IMR-90 (cell line): Measurements from ENCODE around the gene RPTOR. TPM values are rescaled to one million over a fixed set of nuclear protein-coding genes. Genes with fewer than 3 reads are reported as not detected.

ENCODE experiments used
- ATAC-seq: fragments of 200-7000 bp; cut with Tn5 transposase; 2 replicates; pipeline ENCODE4 v1.9.1; 2020; ENCODE audit warnings: low read depth, mild to moderate bottlenecking, moderate library complexity
- BruUV-seq: library from RNA; stranded (reverse); fragments of 400-500 nt; replicated peaks from 2 replicates; lab custom pipeline; 2021; lab: Mats Ljungman, UMichigan
- CTCF ChIA-PET: fragments of 300-600 bp; formaldehyde crosslinking; extraction: SDS; loops from one replicate; lab custom pipeline; 2021; ENCODE audit warnings: antibody characterized with exemption; lab: Yijun Ruan, JAX
- POLR2A ChIA-PET: fragments of 300-600 bp; sonication (Branson Sonifier 250); formaldehyde crosslinking; loops from one replicate; lab custom pipeline; 2022; ENCODE audit warnings: antibody characterized with exemption; ENCODE audit not compliant: unreplicated experiment; lab: Charles Lee
- DNase-seq: peaks from one replicate; pipeline ENCODE4 v3.0.0; 2013
- H2AFZ ChIP-seq: replicated peaks from 2 replicates; pipeline ENCODE3; 2013; ENCODE audit warnings: low read length, mild to moderate bottlenecking; ENCODE audit not compliant: poor library complexity
- H2AK5ac ChIP-seq: 2 replicates; pipeline ENCODE4 v1.6.1; 2013; ENCODE audit warnings: low read depth, low read length, inconsistent platforms
- H2AK9ac ChIP-seq: replicated peaks from 2 replicates; pipeline ENCODE3; 2013; ENCODE audit warnings: mild to moderate bottlenecking, low read depth, low read length, moderate library complexity; ENCODE audit not compliant: poor library complexity
- H2BK120ac ChIP-seq: 2 replicates; pipeline ENCODE4 v1.6.1; 2013; ENCODE audit warnings: low read depth, low read length, inconsistent platforms
- H2BK15ac ChIP-seq: 3 replicates; pipeline ENCODE4 v1.6.1; 2013; ENCODE audit warnings: low read depth, low read length, inconsistent platforms
- H2BK20ac ChIP-seq: 2 replicates; pipeline ENCODE4 v1.6.1; 2013; ENCODE audit warnings: low read depth, mild to moderate bottlenecking, inconsistent platforms, low read length, moderate library complexity
- H2BK5ac ChIP-seq: 2 replicates; pipeline ENCODE4 v1.6.1; 2013; ENCODE audit warnings: mild to moderate bottlenecking, low read depth, low read length, inconsistent platforms; ENCODE audit not compliant: poor library complexity, severe bottlenecking
- H3K14ac ChIP-seq: replicated peaks from 2 replicates; pipeline ENCODE4 v1.6.1; 2013; ENCODE audit warnings: low read depth, low read length, inconsistent platforms
- H3K18ac ChIP-seq: 2 replicates; pipeline ENCODE4 v1.6.1; 2013; ENCODE audit warnings: low read depth, low read length, control low read depth
- H3K23ac ChIP-seq: 2 replicates; pipeline ENCODE4 v1.6.1; 2013; ENCODE audit warnings: low read depth, low read length, inconsistent platforms
- H3K27ac ChIP-seq: 2 replicates; pipeline ENCODE4 v1.5.1; 2013; ENCODE audit warnings: mild to moderate bottlenecking, control low read depth, low read length; ENCODE audit not compliant: insufficient read depth
- H3K27me3 ChIP-seq: 2 replicates; pipeline ENCODE4 v1.6.1; 2013; ENCODE audit warnings: low read length; ENCODE audit not compliant: control insufficient read depth, insufficient read depth
- H3K36me3 ChIP-seq: 2 replicates; pipeline ENCODE4 v1.6.1; 2013; ENCODE audit warnings: low read length, mixed read lengths; ENCODE audit not compliant: control insufficient read depth, insufficient read depth
- H3K4ac ChIP-seq: 2 replicates; pipeline ENCODE4 v1.6.1; 2013; ENCODE audit warnings: low read depth, low read length, inconsistent platforms
- H3K4me1 ChIP-seq: 2 replicates; pipeline ENCODE4 v1.6.1; 2013; ENCODE audit warnings: low read length, mixed read lengths; ENCODE audit not compliant: control insufficient read depth, insufficient read depth
- H3K4me2 ChIP-seq: 2 replicates; pipeline ENCODE4 v1.6.1; 2013; ENCODE audit warnings: low read depth, mild to moderate bottlenecking, control low read depth, low read length, moderate library complexity
- H3K4me3 ChIP-seq: 2 replicates; pipeline ENCODE4 v1.5.1; 2013; ENCODE audit warnings: low read depth, mild to moderate bottlenecking, control low read depth, low read length, moderate library complexity; ENCODE audit not compliant: insufficient read depth
- H3K56ac ChIP-seq: 2 replicates; pipeline ENCODE4 v1.6.1; 2013; ENCODE audit warnings: low read length, inconsistent platforms; ENCODE audit not compliant: insufficient read depth; ENCODE audit errors: extremely low read depth
- H3K79me1 ChIP-seq, 2 experiments: 2 replicates each; pipeline ENCODE4 v1.6.1; 2013; ENCODE audit warnings: low read length in 2 of 2, inconsistent platforms in 1 of 2, low read depth in 1 of 2
- H3K9ac ChIP-seq: 2 replicates; pipeline ENCODE4 v1.6.1; 2013; ENCODE audit warnings: low read depth, low read length, control low read depth
- H3K9me1 ChIP-seq: 2 replicates; pipeline ENCODE4 v1.6.1; 2013; ENCODE audit warnings: low read length, inconsistent platforms; ENCODE audit not compliant: insufficient read depth
- H3K9me3 ChIP-seq: 2 replicates; pipeline ENCODE4 v1.6.1; 2013; ENCODE audit warnings: low read length; ENCODE audit not compliant: control insufficient read depth, insufficient read depth
- H4K20me1 ChIP-seq: 2 replicates; pipeline ENCODE4 v1.6.1; 2013; ENCODE audit warnings: low read length, inconsistent platforms; ENCODE audit not compliant: insufficient read depth
- H4K5ac ChIP-seq: 2 replicates; pipeline ENCODE4 v1.6.1; 2013; ENCODE audit warnings: mild to moderate bottlenecking, low read depth, low read length, control low read depth
- H4K8ac ChIP-seq, 2 experiments: 2 replicates each; pipeline ENCODE4 v1.6.1; 2013; ENCODE audit warnings: low read depth in 2 of 2, low read length in 2 of 2, control low read depth in 1 of 2, inconsistent platforms in 1 of 2
- H4K91ac ChIP-seq: 2 replicates; pipeline ENCODE4 v1.6.1; 2013; ENCODE audit warnings: low read depth, low read length, inconsistent platforms; ENCODE audit not compliant: insufficient read depth
- CHD1 ChIP-seq: IDR thresholded peaks from 2 replicates; pipeline ENCODE4 v1.6.1; 2012; ENCODE audit warnings: low read depth, low read length, improper control_type of control experiment
- WGBS, 2 experiments: methylation state at CpG; one replicate each; pipeline versions ENCODE4 v1.1.5 to v1.1.7; 2013; ENCODE audit warnings: missing lambda C conversion rate in 2 of 2; ENCODE audit not compliant: insufficient read length in 1 of 2; ENCODE audit errors: extremely low coverage in 2 of 2; 5-methylcytosine and 5-hydroxymethylcytosine counted together
- dilution Hi-C: fragments of 300-500 bp; cut with HindIII; formaldehyde crosslinking; loops from one replicate; pipeline ENCODE4 v1.14.3; 2018; ENCODE audit warnings: low sequenced_read_pairs; ENCODE audit not compliant: unreplicated experiment
- in situ Hi-C: fragments of 300-500 bp; cut with MboI; formaldehyde crosslinking; loops from 3 replicates; pipeline ENCODE4 v1.14.3; 2019; ENCODE audit warnings: low sequenced_read_pairs, inconsistent platforms, mixed read lengths
- intact Hi-C: fragments of 100-400 bp; cut with micrococcal nuclease; formaldehyde crosslinking; loops from 2 replicates; pipeline ENCODE4 v1.10.0; 2022
- polyA plus RNA-seq, 3 experiments: library from polyadenylated mRNA; depleted of rRNA; stranded (reverse); fragments of >200 nt; gene quantifications; 2 replicates each; pipeline ENCODE4 v1.2.3, GENCODE V29; 2012; ENCODE audit warnings: low replicate concordance in 1 of 3
- total RNA-seq: library from RNA; depleted of rRNA; stranded (reverse); fragments of >200 nt; gene quantifications from 2 replicates; pipeline ENCODE4 v1.2.3, GENCODE V29; 2012

RPTOR gene
- total and polyA plus RNA-seq, 2 of the 4 experiments (the other 2 are of a cell fraction) = 10.8 to 14.7 TPM

DNA sequence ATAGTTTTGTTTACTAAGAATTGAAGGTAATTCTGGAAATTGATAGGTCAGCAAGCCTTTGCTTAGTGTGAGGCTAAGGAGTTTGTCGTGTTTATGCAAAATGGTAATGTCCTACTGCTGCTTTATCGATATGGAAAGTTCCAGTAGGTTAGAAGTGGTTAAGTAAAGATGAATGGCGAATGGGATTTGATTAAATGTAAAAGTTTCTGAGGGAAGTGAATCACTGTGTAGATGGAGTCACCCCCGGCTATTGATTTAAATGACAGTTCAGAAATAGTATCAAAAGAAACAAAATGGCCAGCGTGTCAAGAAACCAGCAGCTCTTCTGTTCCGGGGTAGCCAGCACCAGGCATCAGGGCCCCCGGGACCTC, 131.4 kb downstream of the RPTOR start:
- Histone ChIP-seq H3K9me3 (no peaks in the 10 kb centered on the region), H3K14ac (no peak overlapping the region), H2AFZ (no peak overlapping the region), H4K91ac (no peak overlapping the region), H3K56ac (no peak overlapping the region), H3K9ac (no peak overlapping the region), H3K27ac (no peak overlapping the region), H2BK15ac (no peak overlapping the region), H3K4ac (no peak overlapping the region), H4K8ac (no peak overlapping the region), H2BK120ac (no peak overlapping the region), H2AK9ac (no peak overlapping the region), H2BK5ac (no peak overlapping the region), H3K27me3 (no peaks in the 10 kb centered on the region), H3K18ac (no peak overlapping the region), H3K4me3 (no peak overlapping the region), H3K4me2 (no peak overlapping the region), H3K4me1 (peaks cover 14% of the 10 kb centered on the region), H3K36me3 (no peaks in the 10 kb centered on the region), H3K9me1 (peaks cover 14% of the 10 kb centered on the region), H2AK5ac (0 out of 2 replicates have a peak overlapping the region, but pooled peaks have one; percentile 68), H2BK20ac (no peak overlapping the region), H3K79me1 (peaks cover 33 to 83% of the 10 kb centered on the region in 2 experiments), H4K20me1 (no peaks in the 10 kb centered on the region), H3K23ac (no peak overlapping the region; the same call in 1 of the 2 replicates), H4K5ac (no peak overlapping the region)
- dilution Hi-C loops = no loop called here
- ChIA-PET POLR2A (no interaction called here), CTCF (interaction anchor here (0.7 kb wide), 1 partner anchor 53 kb away, joined by 3 read pairs; no protein-coding TSS in a partner anchor)
- no peak for DNase-seq
- no peak for ATAC-seq
- WGBS, 2 experiments = 96 to 100% methylated on average over 1 to 4 of the region's 7 CpGs
- in situ Hi-C loops = no loop called here
- intact Hi-C loops = loop anchor here (10.0 kb wide), 1 partner anchor 219 kb away; no protein-coding TSS in a partner anchor
- BruUV-seq = no TSS peak
- TF ChIP-seq CHD1 = no peak
